Measurements from ENCODE around the gene LY9. TPM values are rescaled to one million over a fixed set of nuclear protein-coding genes. Genes with fewer than 3 reads are reported as not detected.
"Not testable (repeated sequence)": the region's sequence is repeated elsewhere in the genome, so short reads cannot be mapped to it uniquely, and the experiment has no call there.

Gene LY9
- total RNA-seq, 1 donor from 2014 or later, result not detected

DNA sequence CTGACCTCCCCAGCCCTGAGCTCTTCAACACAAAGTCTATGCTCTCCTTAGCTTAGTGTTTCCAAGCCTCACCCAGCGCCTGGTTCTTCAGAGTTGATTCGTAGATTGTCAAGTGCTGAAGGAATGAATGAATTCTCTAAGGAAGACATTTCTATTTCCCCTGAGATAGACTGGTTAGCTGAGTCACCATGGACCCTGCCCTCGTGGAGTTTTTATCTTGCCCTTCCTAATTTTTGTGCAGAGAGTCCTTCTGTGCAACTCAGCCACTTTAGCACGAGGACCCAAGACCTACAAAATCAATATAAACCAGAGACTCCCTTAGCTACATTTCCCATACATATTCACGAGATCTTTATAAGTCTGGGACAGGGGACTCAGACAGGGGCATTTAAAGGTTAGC lies 69.4 kb downstream of the LY9 start:
- Histone ChIP-seq H3K4me2 (no peak overlapping the region), H3K9ac (no peak overlapping the region), H3K9me3 (ENCODE audit: low read depth) (no peaks in the 10 kb centered on the region), H3K27me3 (no peaks in the 10 kb centered on the region), H3K36me3 (no peaks in the 10 kb centered on the region), H3F3A (ENCODE audit: low read depth) (no peaks in the 10 kb centered on the region), H4K20me1 (ENCODE audit: low read depth) (no peaks in the 10 kb centered on the region), H2AFZ (replicated peaks) (no peak overlapping the region), H3K4me3 (no peak overlapping the region), H3K79me2 (ENCODE audit: low read depth) (no peaks in the 10 kb centered on the region), H3K27ac (no peak overlapping the region), H3K4me1 (no peaks in the 10 kb centered on the region)
- TF ChIP-seq, protein P1, sequence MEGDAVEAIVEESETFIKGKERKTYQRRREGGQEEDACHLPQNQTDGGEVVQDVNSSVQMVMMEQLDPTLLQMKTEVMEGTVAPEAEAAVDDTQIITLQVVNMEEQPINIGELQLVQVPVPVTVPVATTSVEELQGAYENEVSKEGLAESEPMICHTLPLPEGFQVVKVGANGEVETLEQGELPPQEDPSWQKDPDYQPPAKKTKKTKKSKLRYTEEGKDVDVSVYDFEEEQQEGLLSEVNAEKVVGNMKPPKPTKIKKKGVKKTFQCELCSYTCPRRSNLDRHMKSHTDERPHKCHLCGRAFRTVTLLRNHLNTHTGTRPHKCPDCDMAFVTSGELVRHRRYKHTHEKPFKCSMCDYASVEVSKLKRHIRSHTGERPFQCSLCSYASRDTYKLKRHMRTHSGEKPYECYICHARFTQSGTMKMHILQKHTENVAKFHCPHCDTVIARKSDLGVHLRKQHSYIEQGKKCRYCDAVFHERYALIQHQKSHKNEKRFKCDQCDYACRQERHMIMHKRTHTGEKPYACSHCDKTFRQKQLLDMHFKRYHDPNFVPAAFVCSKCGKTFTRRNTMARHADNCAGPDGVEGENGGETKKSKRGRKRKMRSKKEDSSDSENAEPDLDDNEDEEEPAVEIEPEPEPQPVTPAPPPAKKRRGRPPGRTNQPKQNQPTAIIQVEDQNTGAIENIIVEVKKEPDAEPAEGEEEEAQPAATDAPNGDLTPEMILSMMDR (IDR thresholded peaks at IDR 0.05), result no peak
- no peak for TF ChIP-seq EZH2phosphoT487 (IDR thresholded peaks at IDR 0.05)
- no peak for TF ChIP-seq EZH2 (IDR thresholded peaks at IDR 0.05)
- Mint-ChIP-seq H3K27ac (no peak overlapping the region), H3K27me3 (ENCODE audit: insufficient read depth, low read depth) (peaks cover 6% of the 10 kb centered on the region), H3K4me1 (peaks cover 5% of the 10 kb centered on the region), H3K9me3 (no peaks in the 10 kb centered on the region), H3K4me3 (no peak overlapping the region), H3K36me3 (no peaks in the 10 kb centered on the region)
- no peak for DNase-seq (ENCODE audit: low spot score)

DNA sequence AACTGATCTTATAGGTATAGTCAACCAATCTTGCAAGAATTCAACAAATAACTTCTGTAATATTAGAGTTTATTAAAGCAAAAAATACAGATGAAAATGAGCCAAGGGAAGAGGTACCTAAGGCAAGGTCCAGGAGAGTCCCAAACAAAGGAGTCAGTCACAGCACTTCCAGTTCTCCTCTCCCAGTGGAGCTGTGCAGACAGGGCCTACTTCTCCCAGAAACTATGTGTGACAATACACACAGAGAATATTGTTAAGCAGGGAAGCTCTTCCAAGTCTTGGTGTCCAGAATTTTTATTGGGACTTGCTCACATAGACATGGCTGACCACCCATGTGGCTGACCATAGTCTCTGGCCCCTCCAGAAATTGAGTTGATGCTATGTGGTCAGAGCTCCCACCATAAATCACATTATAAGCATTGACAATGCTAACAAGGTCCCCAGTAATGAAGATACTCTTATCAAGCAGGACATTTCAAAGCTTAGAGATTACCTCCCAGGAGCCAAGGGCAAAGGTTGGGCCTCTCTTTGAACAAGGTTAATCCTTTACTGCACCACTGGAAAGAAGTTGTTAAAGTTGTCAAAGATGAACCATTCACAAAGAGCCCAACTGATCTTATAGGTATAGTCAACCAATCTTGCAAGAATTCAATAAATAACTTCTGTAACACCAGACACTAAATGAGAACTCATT lies 70.2 kb downstream of the LY9 start:
- no peak overlapping the region for H3K27ac Mint-ChIP-seq
- no peak overlapping the region for H3K27ac ChIP-seq

DNA sequence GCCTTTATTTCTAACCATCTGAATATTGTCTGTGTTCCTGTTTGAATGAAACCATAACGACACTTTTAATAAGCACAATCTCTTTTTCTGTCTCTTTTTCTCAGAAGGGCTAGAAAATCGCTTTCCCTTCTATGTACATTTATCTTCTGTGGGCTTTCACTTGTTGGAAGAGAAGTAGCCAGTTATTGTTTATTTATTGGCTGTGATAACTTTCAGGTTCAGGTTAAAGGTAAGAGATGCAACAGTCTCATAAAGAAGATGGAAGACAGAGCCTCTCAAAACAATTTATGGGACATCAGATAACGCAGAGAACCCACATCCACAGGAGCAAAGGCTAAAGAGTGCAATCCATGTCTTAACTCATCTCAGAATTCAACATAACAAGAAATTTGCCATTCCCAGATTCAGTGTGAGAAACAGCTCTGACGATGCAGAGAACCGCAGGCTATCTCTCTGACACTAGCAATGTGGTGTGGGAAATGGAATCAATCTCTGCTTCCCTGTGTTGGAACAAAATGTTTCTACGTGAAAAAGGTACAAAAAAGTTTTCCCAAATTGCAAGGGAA lies 70.8 kb downstream of the LY9 start:
- H3K9me3 Mint-ChIP-seq, result no peaks in the 10 kb centered on the region

More for the DNA sequence above, 70.2 kb downstream of the LY9 start:
- Mint-ChIP-seq H3K9me3 (no peaks in the 10 kb centered on the region), H3K4me3 (no peak overlapping the region), H3K4me1 (peaks cover 5% of the 10 kb centered on the region), H3K27me3 (ENCODE audit: insufficient read depth, low read depth) (peaks cover 2% of the 10 kb centered on the region), H3K36me3 (no peaks in the 10 kb centered on the region)
- no peaks in the 10 kb centered on the region for H4K20me1 ChIP-seq (ENCODE audit: low read depth)
- no peaks in the 10 kb centered on the region for H3F3A ChIP-seq (ENCODE audit: low read depth)
- H3K4me2 ChIP-seq, result no peak overlapping the region
- H3K36me3 ChIP-seq, result no peaks in the 10 kb centered on the region
- H3K9ac ChIP-seq, result no peak overlapping the region
- H3K4me3 ChIP-seq, result no peak overlapping the region
- H3K4me1 ChIP-seq, result no peaks in the 10 kb centered on the region
- DNase-seq (ENCODE audit: low spot score), result no peak
- no peaks in the 10 kb centered on the region for H3K79me2 ChIP-seq (ENCODE audit: low read depth)
- no peak overlapping the region for H2AFZ ChIP-seq (replicated peaks)
- no peaks in the 10 kb centered on the region for H3K27me3 ChIP-seq
- no peaks in the 10 kb centered on the region for H3K9me3 ChIP-seq (ENCODE audit: low read depth)
- TF ChIP-seq EZH2phosphoT487 (IDR thresholded peaks at IDR 0.05), result no peak
- TF ChIP-seq, protein P1 (IDR thresholded peaks at IDR 0.05), result no peak
- TF ChIP-seq EZH2 (IDR thresholded peaks at IDR 0.05), result no peak

DNA sequence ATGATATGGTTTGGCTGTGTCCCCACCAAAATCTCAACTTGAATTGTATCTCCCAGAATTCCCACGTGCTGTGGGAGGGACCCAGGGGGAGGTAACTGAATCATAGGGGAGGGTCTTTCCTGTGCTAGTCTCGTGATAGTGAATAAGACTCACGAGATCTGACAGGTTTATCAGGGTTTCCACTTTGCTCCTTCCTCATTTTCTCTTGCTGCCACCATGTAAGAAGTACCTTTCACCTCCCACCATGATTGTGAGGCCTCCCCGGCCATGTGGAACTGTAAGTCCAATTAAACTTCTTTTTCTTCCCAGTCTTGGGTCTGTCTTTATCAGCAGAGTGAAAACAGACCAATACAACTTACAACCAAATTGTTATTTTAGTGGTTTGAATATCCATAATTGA lies 71.7 kb downstream of the LY9 start:
- not testable (repeated sequence) for H3K27ac ChIP-seq; H3K9me3 ChIP-seq (ENCODE audit: low read depth); H3K27ac Mint-ChIP-seq; H3K4me1 Mint-ChIP-seq; H3K27me3 Mint-ChIP-seq (ENCODE audit: insufficient read depth, low read depth); H3K4me2 ChIP-seq; H3K27me3 ChIP-seq; H3K9me3 Mint-ChIP-seq; H3K9ac ChIP-seq; H3K4me3 ChIP-seq; H3K4me3 Mint-ChIP-seq; DNase-seq (ENCODE audit: low spot score); H3F3A ChIP-seq (ENCODE audit: low read depth); H3K4me1 ChIP-seq; H4K20me1 ChIP-seq (ENCODE audit: low read depth); H3K36me3 Mint-ChIP-seq; H3K36me3 ChIP-seq; H2AFZ ChIP-seq (replicated peaks); H3K79me2 ChIP-seq (ENCODE audit: low read depth)

More for the DNA sequence above, 70.8 kb downstream of the LY9 start:
- Histone ChIP-seq H3K9ac (no peak overlapping the region), H3K4me1 (no peaks in the 10 kb centered on the region), H3K27me3 (no peaks in the 10 kb centered on the region), H3K4me3 (no peak overlapping the region), H3K36me3 (no peaks in the 10 kb centered on the region), H3K9me3 (ENCODE audit: low read depth) (no peaks in the 10 kb centered on the region), H3K27ac (no peak overlapping the region), H3F3A (ENCODE audit: low read depth) (no peaks in the 10 kb centered on the region), H3K4me2 (no peak overlapping the region), H3K79me2 (ENCODE audit: low read depth) (no peaks in the 10 kb centered on the region), H4K20me1 (ENCODE audit: low read depth) (no peaks in the 10 kb centered on the region), H2AFZ (replicated peaks) (no peak overlapping the region)
- DNase-seq (ENCODE audit: low spot score), result no peak
- Mint-ChIP-seq H3K36me3 (no peaks in the 10 kb centered on the region), H3K4me3 (no peak overlapping the region), H3K27me3 (ENCODE audit: insufficient read depth, low read depth) (peaks cover 2% of the 10 kb centered on the region), H3K27ac (no peak overlapping the region), H3K4me1 (peaks cover 5% of the 10 kb centered on the region)
- TF ChIP-seq, protein P1 (IDR thresholded peaks at IDR 0.05), result no peak
- TF ChIP-seq EZH2phosphoT487 (IDR thresholded peaks at IDR 0.05) (no peak), EZH2 (IDR thresholded peaks at IDR 0.05) (no peak)

Data from neural progenitor cell (in vitro differentiated cells).